HUES48 (cell line): ENCODE results near the gene IL1F10.

ENCODE experiments used
- H3K27ac ChIP-seq: one replicate; pipeline ENCODE4 v1.7.0; 2013; ENCODE audit warnings: low read depth, low read length, inconsistent platforms
- H3K27me3 ChIP-seq: 2 replicates; pipeline ENCODE4 v1.6.1; 2013; ENCODE audit warnings: mild to moderate bottlenecking, low read length; ENCODE audit not compliant: control insufficient read depth, insufficient read depth
- H3K36me3 ChIP-seq: 2 replicates; pipeline ENCODE4 v1.6.1; 2013; ENCODE audit warnings: low read length; ENCODE audit not compliant: control insufficient read depth, insufficient read depth
- H3K4me1 ChIP-seq: 2 replicates; pipeline ENCODE4 v1.6.1; 2013; ENCODE audit warnings: mild to moderate bottlenecking, low read length; ENCODE audit not compliant: control insufficient read depth, insufficient read depth
- H3K4me3 ChIP-seq: 2 replicates; pipeline ENCODE4 v1.5.1; 2013; ENCODE audit warnings: mild to moderate bottlenecking, low read depth, low read length
- H3K9ac ChIP-seq: 2 replicates; pipeline ENCODE4 v1.6.1; 2013; ENCODE audit warnings: mild to moderate bottlenecking, low read depth, low read length, moderate library complexity
- H3K9me3 ChIP-seq: 2 replicates; pipeline ENCODE4 v1.6.1; 2013; ENCODE audit warnings: low read length; ENCODE audit not compliant: control insufficient read depth, insufficient read depth

The IL1F10 gene

DNA sequence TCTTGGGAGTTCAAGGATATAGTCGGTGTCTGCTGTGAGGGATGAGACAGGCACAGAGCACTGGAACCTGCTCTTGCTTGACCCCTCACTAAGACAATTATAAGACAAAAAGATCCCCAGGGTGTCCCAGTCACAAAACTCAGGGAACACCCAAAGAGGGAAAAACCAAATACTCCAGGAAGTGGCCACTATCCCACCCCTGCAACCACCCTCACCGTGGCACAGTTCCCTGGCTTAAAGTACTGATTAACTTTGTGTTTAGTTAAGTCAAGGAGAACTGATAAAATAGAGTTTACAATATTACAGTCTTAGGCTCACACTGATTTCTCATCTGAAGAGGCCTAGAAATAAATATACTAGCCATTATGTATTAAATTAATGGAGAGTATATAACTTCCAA lies 28.6 kb upstream of the IL1F10 start:
- Histone ChIP-seq H3K9me3 (no peaks in the 10 kb centered on the region), H3K4me1 (no peaks in the 10 kb centered on the region), H3K27me3 (no peaks in the 10 kb centered on the region), H3K27ac (no peak overlapping the region), H3K9ac (no peak overlapping the region), H3K36me3 (no peaks in the 10 kb centered on the region), H3K4me3 (no peak overlapping the region)

DNA sequence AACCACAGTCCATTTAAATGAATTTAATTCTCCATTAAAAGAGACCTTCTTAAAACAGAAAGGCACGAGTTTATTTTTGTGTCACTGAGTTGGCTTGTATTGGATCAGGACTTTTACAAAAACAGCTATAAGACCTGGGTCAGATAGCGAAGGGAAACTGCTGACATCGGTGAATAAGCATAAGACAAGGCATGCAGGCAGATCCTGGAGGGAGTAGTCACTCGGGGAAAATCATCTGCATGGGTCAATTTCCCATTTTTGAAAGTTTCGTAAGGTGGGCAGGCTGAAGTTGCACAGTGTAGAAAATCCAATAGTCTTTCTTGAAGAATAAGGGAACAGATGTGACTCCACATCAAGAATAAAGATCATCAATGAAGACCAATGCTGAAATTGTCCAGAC lies 28.1 kb upstream of the IL1F10 start:
- Histone ChIP-seq H3K36me3 (no peaks in the 10 kb centered on the region), H3K4me3 (no peak overlapping the region), H3K9ac (no peak overlapping the region), H3K27ac (no peak overlapping the region), H3K27me3 (no peaks in the 10 kb centered on the region), H3K4me1 (no peaks in the 10 kb centered on the region), H3K9me3 (no peaks in the 10 kb centered on the region)

DNA sequence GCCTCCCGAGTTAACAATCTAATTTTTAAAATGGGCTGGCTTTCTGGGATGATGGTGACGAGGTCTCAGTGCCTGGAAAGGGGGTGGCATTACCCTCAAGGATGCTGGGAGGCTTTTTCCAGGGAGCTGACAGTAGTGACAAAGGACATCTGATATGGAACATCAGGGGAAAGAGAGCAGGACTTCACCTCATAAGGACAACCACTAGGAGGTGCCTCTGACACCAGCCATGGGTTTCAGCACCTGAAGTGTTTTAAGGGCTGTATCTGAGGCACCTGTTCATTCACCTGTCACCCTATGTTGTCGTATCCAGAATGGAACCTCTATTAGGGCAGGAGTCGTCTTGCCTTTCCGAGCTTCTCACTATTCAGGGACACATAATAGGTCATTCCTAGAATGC lies 25.9 kb upstream of the IL1F10 start:
- Histone ChIP-seq H3K27ac (no peak overlapping the region), H3K4me3 (no peak overlapping the region), H3K4me1 (no peaks in the 10 kb centered on the region), H3K36me3 (no peaks in the 10 kb centered on the region), H3K9ac (no peak overlapping the region), H3K27me3 (no peaks in the 10 kb centered on the region), H3K9me3 (peaks cover 7% of the 10 kb centered on the region)

DNA sequence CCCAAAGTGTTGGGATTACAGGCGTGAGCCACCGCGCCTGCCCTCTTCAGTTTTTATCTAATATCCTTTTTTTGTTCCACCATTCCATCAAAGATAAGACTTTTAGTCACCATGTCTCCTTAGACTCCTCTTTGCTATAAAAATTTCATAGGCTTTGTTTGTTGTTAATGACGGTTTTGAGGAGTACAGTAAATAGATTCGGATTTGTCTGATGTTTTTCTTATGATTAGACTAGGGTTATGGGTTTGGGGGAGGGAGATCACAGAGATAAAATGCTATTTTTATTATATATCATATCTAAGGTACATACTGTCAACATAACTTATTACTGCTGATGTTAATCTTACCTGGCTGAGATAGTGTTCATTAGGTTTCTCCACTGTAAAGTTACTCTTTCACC lies 21.3 kb upstream of the IL1F10 start:
- Histone ChIP-seq H3K36me3 (no peaks in the 10 kb centered on the region), H3K27me3 (no peaks in the 10 kb centered on the region), H3K4me3 (no peak overlapping the region), H3K9ac (no peak overlapping the region), H3K9me3 (peaks cover 25% of the 10 kb centered on the region), H3K4me1 (no peaks in the 10 kb centered on the region), H3K27ac (no peak overlapping the region)

- Histone ChIP-seq H3K27ac (no peak overlapping the region), H3K4me3 (no peak overlapping the region), H3K27me3 (no peaks in the 10 kb centered on the region), H3K4me1 (no peaks in the 10 kb centered on the region), H3K9me3 (peaks cover 50% of the 10 kb centered on the region), H3K36me3 (no peaks in the 10 kb centered on the region), H3K9ac (no peak overlapping the region)
These were observed 16.6 kb upstream of the IL1F10 start for GRCh38 chr2:113050921-113051895.

- no peaks in the 10 kb centered on the region for H3K36me3 ChIP-seq
- H3K4me3 ChIP-seq = no peak within 1 kb of the TSS
- no peaks in the 10 kb centered on the region for H3K4me1 ChIP-seq
- H3K9ac ChIP-seq = no peak within 1 kb of the TSS
- H3K27ac ChIP-seq = no peak within 1 kb of the TSS
- H3K27me3 ChIP-seq = no peaks in the 10 kb centered on the region
- peaks cover 54% of the 10 kb centered on the region for H3K9me3 ChIP-seq
These were observed 15.3 kb upstream of the IL1F10 start, which contains the start of gene IL36B for GRCh38 chr2:113052396-113052917. IL36B (minus strand) TSS chr2:113052867.

DNA sequence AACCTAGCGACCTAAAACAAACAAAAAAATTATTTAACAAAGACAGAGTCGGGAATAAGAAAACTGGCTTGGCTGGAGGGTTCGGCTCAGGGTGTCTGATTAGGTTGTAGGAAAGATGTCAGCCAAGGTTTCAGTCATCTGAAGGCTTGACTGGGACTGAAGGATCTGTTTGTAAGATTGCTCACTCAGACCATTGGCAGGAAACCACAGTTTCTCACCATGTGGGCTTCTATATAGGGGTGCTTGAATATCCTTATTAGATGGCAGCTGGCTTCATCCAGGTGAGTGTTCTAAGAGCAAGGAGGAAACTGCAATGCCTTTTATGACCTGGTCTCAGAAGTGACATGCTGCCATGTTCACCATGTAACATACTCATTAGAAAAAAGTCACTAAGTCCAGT lies 14.1 kb upstream of the IL1F10 start:
- H3K27me3 ChIP-seq = no peaks in the 10 kb centered on the region
- H3K4me3 ChIP-seq = no peak overlapping the region
- H3K9ac ChIP-seq = no peak overlapping the region
- H3K9me3 ChIP-seq = peaks cover 52% of the 10 kb centered on the region
- no peaks in the 10 kb centered on the region for H3K4me1 ChIP-seq
- H3K27ac ChIP-seq = no peak overlapping the region
- H3K36me3 ChIP-seq = no peaks in the 10 kb centered on the region

DNA sequence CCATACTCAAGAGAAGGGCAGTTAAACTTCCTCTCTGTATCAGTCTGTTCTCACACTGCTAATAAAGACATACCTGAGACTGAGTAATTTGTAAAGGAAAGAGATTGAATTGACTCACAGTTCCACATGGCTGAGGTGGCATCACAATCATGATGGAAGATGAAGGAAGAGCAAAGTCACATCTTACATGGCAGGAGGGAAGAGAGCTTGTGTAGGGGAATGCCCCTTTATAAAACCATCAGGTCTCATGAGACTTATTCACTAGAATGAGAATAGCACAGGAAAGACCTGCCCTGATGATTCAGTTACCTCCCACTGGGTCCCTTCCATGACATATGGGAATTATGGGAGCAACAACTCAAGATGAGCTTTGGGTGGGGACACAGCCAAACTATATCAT lies 13.7 kb upstream of the IL1F10 start:
- no peak overlapping the region for H3K4me3 ChIP-seq
- no peak overlapping the region for H3K27ac ChIP-seq
- no peak overlapping the region for H3K9ac ChIP-seq
- peaks cover 52% of the 10 kb centered on the region for H3K9me3 ChIP-seq
- H3K36me3 ChIP-seq = no peaks in the 10 kb centered on the region
- H3K27me3 ChIP-seq = no peaks in the 10 kb centered on the region
- no peaks in the 10 kb centered on the region for H3K4me1 ChIP-seq

- Histone ChIP-seq H3K9ac (no peak overlapping the region), H3K9me3 (peaks cover 40% of the 10 kb centered on the region), H3K4me1 (no peaks in the 10 kb centered on the region), H3K27ac (no peak overlapping the region), H3K27me3 (no peaks in the 10 kb centered on the region), H3K36me3 (no peaks in the 10 kb centered on the region), H3K4me3 (no peak overlapping the region)
These were observed 11.2 kb upstream of the IL1F10 start for GRCh38 chr2:113056521-113056920.

GRCh38 chr2:113057117-113057516 lies 10.7 kb upstream of the IL1F10 start:
- H3K9ac ChIP-seq = no peak overlapping the region
- H3K27ac ChIP-seq = no peak overlapping the region
- H3K4me3 ChIP-seq = no peak overlapping the region

DNA sequence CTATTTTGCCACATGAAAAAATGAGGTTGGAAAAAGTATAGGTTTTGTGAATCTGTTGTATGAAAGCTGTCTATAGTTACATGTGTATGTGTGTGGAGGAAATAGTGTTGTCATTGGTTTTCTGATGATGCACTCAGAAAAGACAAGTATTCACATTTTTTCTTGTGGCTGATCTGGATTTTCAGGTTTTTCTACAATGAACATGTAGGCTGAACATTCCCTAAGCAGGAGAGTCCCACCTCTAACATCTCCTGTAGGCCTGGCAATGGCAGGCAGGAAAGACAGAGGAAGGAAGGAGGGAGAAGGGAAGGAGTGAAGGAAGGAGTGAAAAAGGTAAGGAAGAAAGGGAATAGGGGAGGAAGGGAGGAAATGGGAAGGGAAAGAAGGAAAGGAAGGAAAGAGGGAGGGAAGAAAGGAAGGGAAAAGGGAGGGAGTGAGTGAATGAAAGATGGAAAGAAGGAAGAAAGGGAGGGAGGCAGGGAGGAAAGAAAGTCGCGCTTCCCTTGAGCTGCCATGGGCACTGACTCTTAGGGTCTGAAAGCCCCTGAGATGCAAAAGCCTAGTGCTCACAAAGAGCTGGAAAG lies 9.3 kb upstream of the IL1F10 start:
- H3K27me3 ChIP-seq = no peaks in the 10 kb centered on the region
- no peaks in the 10 kb centered on the region for H3K4me1 ChIP-seq
- H3K36me3 ChIP-seq = no peaks in the 10 kb centered on the region
- no peak overlapping the region for H3K27ac ChIP-seq
- H3K4me3 ChIP-seq = no peak overlapping the region
- H3K9ac ChIP-seq = no peak overlapping the region
- peaks cover 33% of the 10 kb centered on the region for H3K9me3 ChIP-seq

More at GRCh38 chr2:113057117-113057516, 10.7 kb upstream of the IL1F10 start:
- Histone ChIP-seq H3K36me3 (no peaks in the 10 kb centered on the region), H3K27me3 (no peaks in the 10 kb centered on the region), H3K4me1 (no peaks in the 10 kb centered on the region), H3K9me3 (peaks cover 40% of the 10 kb centered on the region)
